Activated CD4-positive, alpha-beta T cell treated with anti-CD3 and anti-CD28 coated beads for 4 hours (primary cell): ENCODE measurements around the gene EXOSC9.
"Not testable (repeated sequence)": the region's sequence is repeated elsewhere in the genome, so short reads cannot be mapped to it uniquely, and the experiment has no call there.

ENCODE experiments used
- DNase-seq, 2 donors: peaks; one replicate each; pipeline ENCODE4 v3.0.0-alpha.2; 2020

Gene EXOSC9

GRCh38 chr4:121800961-121801714 lies at the start of gene EXOSC9:
TSS of gene EXOSC9 (plus strand) at chr4:121801323. CDS start at chr4:121801425, 102 bp downstream.
- DNase-seq: peak; percentile 90 to 97

- not testable (repeated sequence) for DNase-seq
Measured at GRCh38 chr4:121752142-121752541, 49.0 kb upstream of the EXOSC9 start.

GRCh38 chr4:121758925-121759568 lies 42.1 kb upstream of the EXOSC9 start:
- DNase-seq: no peak

- DNase-seq: no peak
Measured at GRCh38 chr4:121760205-121760604, 40.9 kb upstream of the EXOSC9 start.

- no peak for DNase-seq
Measured at GRCh38 chr4:121764303-121764701, 36.8 kb upstream of the EXOSC9 start.

GRCh38 chr4:121764702-121765367 lies 36.3 kb upstream of the EXOSC9 start, which contains the start of gene SMIM43:
TSS of gene SMIM43 (minus strand) at chr4:121765164. CDS start at chr4:121765105, 59 bp downstream.
- no peak for DNase-seq

- DNase-seq: no peak
Measured at GRCh38 chr4:121765368-121765705, 35.8 kb upstream of the EXOSC9 start.

GRCh38 chr4:121765971-121766538 lies 35.1 kb upstream of the EXOSC9 start:
- no peak for DNase-seq

GRCh38 chr4:121767166-121767565 lies 34.0 kb upstream of the EXOSC9 start:
- DNase-seq: no peak

GRCh38 chr4:121769341-121769740 lies 31.8 kb upstream of the EXOSC9 start:
- DNase-seq: no peak

GRCh38 chr4:121771869-121772268 lies 29.3 kb upstream of the EXOSC9 start:
- no peak for DNase-seq

- DNase-seq: no peak
Measured at GRCh38 chr4:121773883-121774282, 27.2 kb upstream of the EXOSC9 start.

GRCh38 chr4:121776610-121777401 lies 24.3 kb upstream of the EXOSC9 start:
- DNase-seq: no peak

- no peak for DNase-seq
Measured at GRCh38 chr4:121777625-121778024, 23.5 kb upstream of the EXOSC9 start.

- no peak for DNase-seq
Measured at GRCh38 chr4:121778991-121779628, 22.0 kb upstream of the EXOSC9 start.

- DNase-seq: no peak
Measured at GRCh38 chr4:121783210-121783609, 17.9 kb upstream of the EXOSC9 start.

- no peak for DNase-seq
Measured at GRCh38 chr4:121784401-121784800, 16.7 kb upstream of the EXOSC9 start.

GRCh38 chr4:121784975-121785374 lies 16.1 kb upstream of the EXOSC9 start:
- DNase-seq: no peak

- no peak for DNase-seq
Measured at GRCh38 chr4:121785479-121785878, 15.6 kb upstream of the EXOSC9 start.

- DNase-seq: no peak
Measured at GRCh38 chr4:121786221-121786620, 14.9 kb upstream of the EXOSC9 start.

- no peak for DNase-seq
Measured at GRCh38 chr4:121788896-121789295, 12.2 kb upstream of the EXOSC9 start.

- DNase-seq: no peak
Measured at GRCh38 chr4:121789455-121789854, 11.7 kb upstream of the EXOSC9 start.
